Stimulated activated CD4-positive, alpha-beta T cell treated with anti-CD3 and anti-CD28 coated beads, Interleukin-2, amount 100 ng/mL, for 4 hours (primary cell): Measurements from ENCODE around the gene SEPTIN5.
"Not testable (repeated sequence)": the region's sequence is repeated elsewhere in the genome, so short reads cannot be mapped to it uniquely, and the experiment has no call there.

Source experiments
- DNase-seq: peaks from one replicate; pipeline ENCODE4 v3.0.0-alpha.2; 2020; ENCODE audit warnings: low read depth

Gene SEPTIN5

DNA sequence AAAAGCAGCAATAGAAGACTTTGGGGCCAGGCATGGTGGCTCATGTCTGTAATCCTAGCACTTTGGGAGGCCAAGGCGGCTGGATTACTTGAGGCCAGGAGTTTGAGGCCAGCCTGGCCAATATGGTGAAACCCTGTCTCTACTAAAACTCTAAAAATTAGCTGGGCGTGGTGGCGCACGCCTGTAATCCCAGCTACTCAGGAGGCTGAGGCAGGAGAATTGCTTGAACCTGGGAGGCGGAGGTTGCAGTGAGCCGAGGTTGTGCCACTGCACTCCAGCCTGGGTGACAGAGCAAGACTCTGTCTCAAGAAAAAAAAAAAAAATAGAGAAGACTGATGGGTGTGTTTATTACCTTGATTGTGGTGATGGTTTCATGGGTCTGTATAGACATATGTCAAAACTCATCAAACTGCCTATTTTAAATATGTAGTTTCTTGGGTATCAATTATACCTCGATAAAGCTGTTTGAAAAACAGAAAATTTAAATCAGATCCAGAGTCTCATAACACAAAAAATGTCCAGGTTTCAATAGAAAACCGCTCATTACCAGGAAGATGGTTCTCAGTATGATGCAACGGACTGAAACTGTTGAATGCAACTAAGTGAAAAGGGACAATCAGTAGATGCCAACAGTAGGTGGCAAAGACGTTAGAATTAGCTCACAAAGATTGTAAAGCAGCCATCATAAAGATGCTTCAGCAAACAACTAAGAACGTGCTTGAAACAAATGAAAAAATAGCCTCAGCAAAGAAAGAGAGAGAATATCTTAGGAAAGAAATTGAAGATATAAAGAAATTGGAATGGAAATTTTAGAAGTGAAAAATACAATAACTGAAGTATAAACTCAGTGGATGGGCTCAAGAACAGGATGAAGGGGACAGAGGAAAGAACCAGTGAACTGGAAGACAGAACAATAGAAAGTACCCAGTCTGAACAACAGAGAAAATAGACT is 33.1 kb upstream of the SEPTIN5 start:
- no peak for DNase-seq

DNA sequence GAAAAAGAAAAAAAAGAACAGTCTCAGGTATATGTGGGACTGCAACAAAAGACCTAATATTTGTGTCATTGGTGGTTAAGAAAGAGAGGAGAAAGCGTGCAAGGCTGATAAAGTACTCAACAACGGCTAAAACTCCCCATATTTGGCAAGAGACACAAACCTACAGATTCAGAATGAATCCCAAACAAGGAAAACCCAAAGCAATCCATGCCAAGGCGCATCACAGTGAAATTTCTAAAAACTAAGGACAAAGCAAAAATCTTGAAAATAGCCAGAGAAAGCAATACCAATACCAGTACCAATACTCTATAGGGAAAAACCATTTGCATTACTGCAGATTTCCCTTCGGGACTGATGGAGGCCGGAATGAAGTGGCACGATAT is 32.4 kb upstream of the SEPTIN5 start:
- no peak for DNase-seq

DNA sequence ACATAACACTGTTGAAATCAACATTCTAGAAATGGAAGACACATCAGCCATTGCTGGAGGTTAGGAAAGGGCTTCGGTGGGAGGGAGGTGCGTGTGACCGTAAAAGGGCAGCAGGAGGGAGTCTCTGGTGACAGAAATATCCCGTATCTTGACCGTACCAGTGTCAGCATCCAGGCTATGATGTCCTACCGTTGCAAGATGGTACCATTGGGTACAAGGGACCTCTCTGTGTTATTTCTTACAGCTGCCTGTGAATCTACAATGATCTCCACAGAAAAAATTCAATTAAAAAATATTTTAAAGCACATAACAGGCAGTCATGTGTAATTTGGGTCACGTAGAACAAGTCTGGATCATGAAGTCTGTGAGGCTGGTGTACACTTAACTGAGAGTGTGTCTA is 27.4 kb upstream of the SEPTIN5 start:
- no peak for DNase-seq

DNA sequence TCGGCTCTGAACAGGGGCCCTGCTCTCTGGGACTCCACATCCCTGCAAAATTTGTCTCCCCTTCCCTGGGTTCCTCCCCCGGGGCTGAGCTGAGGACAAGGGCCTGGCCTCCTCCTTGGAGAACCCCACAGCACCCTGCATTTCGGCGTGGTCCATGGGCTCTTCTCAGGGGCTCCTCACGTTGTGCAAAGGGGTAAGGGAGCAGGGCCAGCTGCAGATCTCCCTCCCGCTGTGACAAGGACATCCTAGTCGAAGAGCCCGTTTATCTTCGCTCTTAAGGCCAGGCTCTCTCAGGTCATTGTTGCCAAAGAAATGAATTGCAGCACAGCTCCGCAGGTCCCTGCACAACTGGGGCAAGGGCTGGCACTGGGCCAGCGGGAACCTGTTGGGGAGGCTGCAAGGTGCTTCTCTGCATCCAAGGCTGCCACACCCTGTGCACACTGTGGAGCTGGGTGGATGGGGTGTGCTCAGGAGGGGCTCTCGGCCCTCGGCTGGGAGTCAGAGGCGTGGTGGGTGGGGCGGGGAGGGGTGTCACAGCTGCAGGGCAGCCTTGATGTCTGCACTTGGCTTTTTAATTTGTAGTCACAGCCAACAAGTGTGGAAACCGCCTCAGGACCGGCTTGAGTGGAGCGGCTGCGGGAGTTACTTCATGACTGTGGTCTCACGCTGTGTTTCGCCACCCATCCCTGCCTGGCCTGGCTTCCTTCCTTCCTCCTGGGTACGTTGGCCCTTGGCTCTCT is 26.6 kb upstream of the SEPTIN5 start:
- DNase-seq: no peak

DNA sequence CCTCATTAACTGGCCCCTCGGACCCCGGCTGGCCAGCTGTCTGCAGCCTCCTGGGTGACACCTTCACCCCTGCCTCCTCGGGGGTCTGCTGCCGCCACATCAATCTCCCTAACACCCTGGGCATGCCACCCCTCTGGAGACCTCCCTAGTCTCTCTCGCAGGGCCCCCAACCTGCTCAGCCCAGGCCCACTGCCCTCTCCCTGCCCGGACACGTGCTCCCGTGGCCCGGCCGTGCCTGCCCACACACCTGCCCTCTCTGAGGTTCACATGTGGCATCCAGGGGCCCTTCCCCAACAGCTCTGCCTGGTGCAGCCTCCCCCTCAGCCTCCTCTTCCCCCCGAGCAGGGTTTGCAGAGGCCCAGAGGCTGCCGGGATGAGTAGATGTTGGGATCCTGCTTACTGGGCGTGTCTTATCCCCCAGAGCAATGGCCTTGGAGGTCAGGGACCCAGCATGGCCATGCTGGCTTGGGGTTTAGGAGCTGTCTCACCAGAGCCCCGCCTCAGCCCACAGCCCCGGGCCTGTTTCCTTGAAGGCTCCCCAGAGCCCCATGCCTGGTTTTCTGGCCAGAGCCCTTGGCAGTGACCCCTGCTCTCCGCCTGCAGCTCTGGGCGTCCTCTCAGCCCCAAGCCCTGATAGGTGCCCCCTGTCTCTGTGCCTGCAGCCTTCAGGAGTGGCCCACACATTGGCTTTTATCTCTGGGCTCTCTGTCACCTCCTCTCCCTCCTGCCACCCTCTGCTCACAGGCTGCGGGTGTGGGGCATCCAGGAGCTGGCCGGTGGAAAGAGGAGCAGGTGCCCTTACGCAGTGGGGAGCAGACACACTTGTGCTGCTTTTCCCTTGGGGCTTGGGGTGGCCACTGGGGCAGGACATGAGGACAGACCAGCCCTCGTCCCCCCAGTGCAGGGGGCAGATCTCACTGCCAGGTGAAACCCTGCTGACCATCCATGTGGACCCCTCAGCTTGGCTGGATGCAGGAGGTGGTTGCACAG is 25.7 kb upstream of the SEPTIN5 start:
- no peak for DNase-seq

DNA sequence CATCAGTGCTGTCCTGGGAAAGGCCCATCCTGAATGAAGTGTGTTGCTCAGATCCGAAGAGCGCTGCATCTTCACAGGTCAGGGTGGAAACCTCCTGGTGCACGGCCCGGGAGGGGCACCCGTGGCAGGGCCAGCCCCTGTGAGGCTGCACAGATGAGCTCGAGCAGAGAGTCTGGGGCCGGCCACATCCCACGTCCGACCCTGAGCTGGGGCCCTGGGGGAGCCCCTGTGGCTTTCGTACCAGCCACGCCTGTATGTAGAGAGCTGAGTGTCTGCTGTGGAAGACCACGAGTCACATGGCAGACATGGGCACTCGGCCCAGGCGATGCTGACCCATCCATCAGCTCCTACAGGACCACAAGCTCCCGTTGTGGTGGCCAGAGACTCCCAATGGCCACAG is 24.9 kb upstream of the SEPTIN5 start:
- DNase-seq: no peak

DNA sequence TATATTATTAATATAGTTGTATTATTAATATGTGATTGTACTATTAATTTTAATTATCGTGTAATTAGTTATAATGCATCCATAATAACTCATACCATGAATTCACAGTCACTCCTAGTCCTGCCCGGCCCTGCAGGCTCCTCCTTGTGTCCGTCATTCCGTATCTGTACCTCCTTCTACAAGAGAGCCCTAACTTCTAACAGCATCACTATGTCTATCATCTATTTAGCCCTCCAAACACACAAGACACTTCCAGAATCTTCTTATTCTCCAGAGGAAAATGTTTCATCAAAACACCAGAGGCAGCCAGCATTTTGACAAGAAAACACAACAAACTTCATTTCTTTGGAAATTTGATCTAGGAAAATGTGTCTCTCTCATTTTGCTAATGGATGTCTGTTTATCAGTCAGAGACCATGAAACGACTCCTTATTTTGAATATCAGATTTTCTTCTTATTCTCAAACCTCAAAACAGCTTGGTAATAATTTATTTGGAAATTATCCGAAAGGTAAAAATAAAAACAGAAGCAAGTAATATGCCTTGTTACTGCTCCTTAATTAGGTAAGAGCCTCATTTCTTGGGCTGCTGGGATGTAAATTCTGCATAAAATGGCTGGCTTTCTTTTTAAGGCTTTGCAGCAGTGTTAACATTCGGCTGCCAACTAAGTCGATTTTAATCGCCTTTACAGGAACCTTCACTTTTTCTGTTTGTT is 23.1 kb upstream of the SEPTIN5 start:
- DNase-seq: no peak

DNA sequence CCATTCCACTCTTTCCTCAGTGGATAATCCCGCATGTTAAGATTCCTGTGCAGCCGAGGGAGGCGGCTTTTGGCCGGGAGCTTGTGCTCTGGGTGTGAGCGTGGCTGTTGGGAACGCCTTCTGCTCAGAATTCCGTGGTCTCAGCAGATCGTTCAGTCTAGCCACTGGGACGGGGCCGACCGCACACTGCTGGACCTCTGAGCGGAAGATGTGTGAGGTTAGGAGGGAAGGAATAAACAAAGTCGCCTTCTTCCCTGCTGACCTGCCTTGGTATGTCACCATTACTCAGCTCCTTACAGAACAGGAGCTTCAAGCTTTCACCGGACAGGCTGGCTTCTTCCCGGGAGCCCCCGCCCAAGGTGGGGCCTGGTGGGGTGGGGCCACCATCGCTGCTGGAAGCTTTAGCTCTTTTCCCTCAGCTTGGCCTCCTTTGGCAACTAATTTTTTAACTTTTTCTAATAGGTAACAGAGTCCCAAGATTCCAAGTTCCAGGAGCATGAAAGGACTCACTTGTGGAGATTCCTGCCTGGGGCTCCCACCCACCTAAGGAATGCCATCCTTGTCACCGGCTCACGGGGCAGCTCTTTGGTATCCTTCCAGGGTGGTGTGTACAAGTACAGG is 22.5 kb upstream of the SEPTIN5 start:
- DNase-seq: no peak

DNA sequence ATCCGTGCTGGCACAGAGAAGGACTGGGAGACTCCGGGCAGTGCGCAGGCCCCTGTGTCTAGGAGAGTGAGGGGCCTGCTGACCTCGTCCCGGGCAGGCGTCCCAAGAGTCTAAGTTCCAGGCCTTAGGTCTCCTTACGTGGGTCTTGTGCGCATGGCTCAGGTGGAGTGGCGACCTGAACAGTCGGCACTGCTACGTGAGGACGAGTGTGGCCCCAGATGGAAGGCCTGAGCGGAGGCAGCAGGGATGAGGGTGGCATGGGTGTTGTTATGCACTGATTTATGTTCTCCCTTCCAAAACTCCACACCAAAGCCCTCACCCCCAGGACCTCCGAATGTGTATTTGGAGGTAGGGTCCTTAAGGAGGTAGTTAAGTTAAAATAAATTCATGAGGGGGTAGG is 20.7 kb upstream of the SEPTIN5 start:
- no peak for DNase-seq

DNA sequence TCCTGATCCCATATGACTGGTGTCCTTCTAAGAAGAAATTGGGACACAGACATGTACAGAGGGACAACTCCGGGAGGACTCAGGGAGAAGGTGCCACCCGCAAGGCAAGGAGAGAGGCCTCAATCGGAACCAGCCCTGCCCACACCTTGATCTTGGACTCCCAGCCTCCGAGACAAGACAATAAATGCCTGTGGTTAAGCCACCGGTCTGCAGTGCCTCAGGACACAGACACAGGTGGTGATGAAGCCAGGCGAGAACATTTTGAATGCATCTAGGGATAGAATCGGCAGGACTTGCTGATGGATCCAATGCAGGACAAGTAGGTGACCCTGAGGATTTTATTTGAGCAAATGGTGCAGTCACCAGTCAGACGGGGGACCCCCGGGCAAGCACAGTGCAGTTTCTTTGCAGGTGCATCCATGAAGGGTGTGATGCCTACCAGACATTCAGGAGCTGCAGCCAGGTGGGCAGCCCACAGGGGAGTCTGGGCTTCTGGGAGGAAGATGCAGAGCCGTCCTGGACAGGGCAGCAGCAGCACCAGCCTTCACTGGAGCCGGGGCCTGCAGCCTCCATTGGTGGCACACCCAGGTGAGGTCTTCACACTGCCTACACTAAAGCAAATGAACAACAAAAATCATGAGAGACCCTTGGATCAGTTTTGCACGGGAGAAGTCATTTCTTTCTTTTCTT is 20.2 kb upstream of the SEPTIN5 start:
- DNase-seq: no peak

DNA sequence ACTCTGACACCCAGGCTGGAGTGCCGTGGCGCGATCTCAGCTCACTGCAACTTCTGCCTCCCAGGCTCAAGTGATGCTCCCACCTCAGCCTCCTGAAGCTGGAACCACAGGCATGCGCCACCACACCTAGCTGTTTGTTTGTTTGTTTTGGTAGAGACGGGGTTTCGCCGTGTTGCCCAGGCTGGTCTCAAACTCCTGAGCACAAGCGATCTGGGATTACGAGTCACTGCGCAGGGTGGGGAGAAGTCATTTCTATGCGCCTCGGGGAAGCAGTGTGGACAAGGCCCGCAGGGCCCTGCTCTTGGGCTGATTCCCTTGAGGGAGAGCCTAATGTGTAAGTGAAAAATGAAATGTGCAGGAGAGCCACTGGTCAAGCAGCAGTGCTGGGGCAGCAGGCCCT is 19.6 kb upstream of the SEPTIN5 start:
- no peak for DNase-seq

DNA sequence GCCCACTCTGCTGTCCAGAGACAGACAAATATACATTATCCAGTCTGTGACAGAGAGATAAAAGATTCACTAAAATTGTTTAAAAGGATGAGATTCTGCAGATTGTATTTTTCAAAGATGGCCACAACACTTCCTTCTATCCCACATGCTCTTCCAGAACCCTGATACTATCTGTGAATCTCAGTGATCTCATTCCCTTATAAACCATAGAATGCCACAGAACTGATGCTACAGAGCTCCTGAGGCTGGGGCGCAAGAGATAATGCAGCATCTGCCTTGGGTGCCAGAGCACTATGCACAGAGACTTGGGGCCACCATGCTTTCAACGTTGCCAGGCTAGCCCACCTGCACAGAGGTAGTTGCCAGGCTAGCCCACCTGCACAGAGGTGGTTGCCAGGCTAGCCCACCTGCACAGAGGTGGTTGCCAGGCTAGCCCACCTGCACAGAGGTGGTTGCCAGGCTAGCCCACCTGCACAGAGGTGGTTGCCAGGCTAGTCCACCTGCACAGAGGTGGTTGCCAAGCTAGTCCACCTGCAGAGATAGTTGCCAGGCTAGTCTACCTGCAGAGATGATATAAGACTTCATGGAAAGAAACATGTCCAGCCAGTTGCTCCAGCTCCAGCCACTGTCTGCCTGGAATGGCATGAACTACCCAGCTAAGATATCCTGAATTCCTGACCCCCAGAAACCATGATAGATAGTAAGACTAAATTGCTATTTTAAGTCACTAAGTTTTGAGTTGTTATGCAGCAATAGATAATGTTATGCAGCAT is 17.6 kb upstream of the SEPTIN5 start:
- no peak for DNase-seq

DNA sequence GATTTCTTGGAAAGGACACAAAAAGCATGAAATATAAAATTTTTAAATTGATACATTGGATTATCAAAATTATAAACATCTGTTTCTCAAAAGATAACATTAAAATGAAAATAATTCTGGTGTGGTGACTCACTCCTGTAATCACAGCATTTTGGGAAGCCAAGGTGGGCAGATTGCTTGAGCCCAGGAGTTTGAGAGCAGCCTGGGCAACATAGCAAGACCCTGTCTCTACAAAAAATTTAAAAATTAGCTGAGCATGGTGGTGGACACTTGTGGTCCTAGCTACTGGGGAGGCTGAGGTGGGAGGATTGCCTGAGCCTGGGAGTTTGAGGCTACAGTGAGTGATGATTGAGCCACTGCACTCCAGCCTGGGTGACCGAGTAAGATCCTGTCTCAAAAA is 16.4 kb upstream of the SEPTIN5 start:
- not testable (repeated sequence) for DNase-seq

DNA sequence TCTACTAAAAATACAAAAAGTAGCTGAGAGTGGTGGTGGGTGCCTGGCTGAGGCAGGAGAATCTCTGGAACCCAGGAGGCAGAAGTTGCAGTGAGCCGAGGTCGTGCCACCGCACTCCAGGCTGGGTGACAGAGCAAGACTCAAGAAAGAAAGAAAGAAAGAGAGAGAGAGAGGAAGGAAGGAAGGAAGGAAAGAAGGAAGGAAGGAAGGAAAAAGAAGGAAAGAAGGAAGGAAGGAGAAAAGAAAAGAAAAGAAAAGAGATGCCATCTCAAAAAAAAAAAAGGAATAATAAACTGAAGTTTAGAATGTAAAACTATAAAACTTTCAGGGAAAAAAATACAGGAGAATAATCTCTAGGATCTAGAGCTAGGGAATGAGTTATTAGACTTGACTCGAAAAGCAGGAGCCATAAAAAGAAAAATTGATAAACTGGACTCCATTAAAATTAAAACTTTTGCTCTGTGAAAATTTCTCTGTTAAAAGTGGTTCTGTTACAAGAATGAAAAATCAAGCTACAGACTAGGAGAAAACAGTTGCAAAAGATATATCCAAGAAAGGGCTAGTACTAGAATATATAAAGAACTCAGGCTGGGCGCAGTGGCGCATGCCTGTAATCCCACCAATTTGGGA is 13.4 kb upstream of the SEPTIN5 start:
- DNase-seq: no peak

DNA sequence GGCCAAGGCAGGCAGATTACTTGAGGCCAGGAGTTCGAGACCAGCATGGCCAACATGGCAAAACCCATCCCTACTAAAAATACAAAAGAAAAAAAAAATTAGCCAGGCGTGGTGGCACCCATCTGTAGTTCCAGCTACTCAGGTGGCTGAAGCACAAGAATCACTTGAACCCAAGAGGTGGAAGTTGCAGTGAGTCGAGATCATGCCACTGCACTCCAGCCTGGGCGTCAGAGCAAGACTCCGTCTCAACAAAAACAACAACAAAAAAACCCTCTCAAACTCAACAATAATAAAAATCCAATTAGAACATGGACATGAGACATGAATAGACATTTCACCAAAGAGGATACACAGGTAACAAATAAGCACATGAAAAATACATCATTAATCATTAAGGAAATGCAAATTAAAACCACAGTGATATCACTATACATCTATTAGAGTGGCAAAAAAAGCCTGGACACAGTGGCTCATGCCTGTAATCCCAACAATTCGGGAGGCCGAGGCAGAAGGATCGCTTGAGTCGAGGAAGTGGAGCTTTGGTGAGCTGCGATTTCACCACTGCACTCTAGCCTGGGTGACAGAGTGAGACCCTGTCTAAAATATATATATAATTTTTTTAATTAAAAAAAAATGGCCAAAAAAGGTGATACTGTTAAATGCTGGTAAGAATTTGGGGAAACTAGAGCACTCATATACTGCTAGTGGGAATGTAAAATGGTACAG is 12.7 kb upstream of the SEPTIN5 start:
- no peak for DNase-seq

DNA sequence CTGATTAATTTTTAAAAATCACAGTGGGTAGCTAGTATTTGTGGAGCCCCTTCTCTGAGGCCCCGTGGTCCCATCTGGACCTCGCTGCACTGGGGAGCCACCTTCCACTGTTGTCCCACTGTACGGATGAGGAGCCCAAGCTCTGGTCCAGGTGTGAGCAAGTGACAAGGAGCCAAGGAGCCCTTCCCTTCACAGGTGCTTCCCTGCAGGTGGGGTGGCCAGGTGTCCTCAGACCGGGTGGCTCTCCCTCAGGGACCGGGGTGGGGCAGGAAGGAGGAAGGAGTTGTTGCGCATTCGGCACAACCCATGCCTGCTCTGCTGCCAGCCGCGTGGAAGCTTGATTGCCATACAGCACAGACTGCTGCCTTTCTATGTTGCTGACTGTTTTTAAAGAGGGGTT is 10.4 kb upstream of the SEPTIN5 start:
- DNase-seq: no peak

DNA sequence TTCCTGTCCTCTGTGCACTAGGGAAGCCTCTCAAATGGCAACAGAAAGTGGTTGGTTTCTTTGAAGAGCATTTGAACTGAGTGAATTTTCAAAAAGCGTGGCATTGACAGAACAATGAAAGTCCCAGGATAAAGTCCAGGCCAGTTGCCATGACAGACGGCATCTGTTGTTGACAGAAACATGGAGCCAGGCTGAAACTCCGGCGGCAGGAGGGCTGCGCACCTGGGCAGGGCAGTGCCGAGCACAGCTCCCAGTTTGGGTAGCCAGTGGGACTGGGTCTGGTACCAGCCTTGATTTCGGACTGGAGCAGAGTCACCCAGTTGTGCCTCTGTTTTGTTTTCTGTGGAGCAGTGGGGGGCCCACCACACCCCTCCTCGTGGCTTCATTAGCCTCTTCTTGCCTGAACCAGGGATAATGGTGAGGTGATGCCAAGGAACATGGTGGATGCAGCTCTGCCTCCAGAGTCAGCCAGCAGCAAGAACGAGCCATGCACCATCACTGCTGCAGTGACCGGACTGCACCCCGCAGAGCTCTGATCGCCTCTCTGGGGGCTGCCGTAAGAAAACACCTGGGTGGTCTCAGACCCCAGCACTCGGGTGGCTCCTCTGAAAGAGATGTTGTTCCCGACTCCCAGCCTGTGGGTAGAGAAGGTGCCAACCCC is 9.8 kb upstream of the SEPTIN5 start:
- no peak for DNase-seq
